Mammary epithelial cell (primary cell): Measurements from ENCODE around the gene NUP155.
"Not testable (repeated sequence)": the region's sequence is repeated elsewhere in the genome, so short reads cannot be mapped to it uniquely, and the experiment has no call there.

Source experiments
- EZH2 ChIP-seq: IDR thresholded peaks from 2 replicates; pipeline ENCODE4 v1.6.1; 2012; ENCODE audit warnings: low read length, inconsistent platforms, borderline replicate concordance
- TF ChIP-seq, protein P1 (sequence below), 2 donors: IDR thresholded peaks in 1 of 2; conservative IDR thresholded peaks in 1 of 2; 2 replicates each; pipeline ENCODE4 v1.5.1; 2011 to 2012; ENCODE audit warnings: inconsistent platforms in 2 of 2, low read length in 2 of 2, mild to moderate bottlenecking in 2 of 2, control low read depth in 1 of 2, low read depth in 1 of 2; ENCODE audit not compliant: insufficient read depth in 1 of 2; ENCODE audit errors: extremely low read depth in 1 of 2

DNA sequence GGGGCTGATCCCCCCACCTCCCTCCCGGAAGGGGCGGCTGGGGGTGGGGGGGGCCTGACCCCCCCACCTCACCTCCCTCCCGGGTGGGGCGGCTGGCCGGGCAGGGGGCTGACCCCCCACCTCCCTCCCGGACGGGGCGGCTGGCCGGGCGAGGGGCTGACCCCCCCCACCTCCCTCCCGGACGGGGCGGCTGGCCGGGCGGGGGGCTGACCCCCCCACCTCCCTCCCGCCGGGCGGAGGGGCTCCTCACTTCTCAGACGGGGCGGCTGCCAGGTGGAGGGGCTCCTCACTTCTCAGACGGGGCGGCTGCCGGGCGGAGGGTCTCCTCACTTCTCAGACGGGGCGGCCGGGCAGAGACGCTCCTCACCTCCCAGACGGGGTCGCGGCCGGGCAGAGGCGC lies 44.5 kb upstream of the NUP155 start:
- TF ChIP-seq, protein P1, sequence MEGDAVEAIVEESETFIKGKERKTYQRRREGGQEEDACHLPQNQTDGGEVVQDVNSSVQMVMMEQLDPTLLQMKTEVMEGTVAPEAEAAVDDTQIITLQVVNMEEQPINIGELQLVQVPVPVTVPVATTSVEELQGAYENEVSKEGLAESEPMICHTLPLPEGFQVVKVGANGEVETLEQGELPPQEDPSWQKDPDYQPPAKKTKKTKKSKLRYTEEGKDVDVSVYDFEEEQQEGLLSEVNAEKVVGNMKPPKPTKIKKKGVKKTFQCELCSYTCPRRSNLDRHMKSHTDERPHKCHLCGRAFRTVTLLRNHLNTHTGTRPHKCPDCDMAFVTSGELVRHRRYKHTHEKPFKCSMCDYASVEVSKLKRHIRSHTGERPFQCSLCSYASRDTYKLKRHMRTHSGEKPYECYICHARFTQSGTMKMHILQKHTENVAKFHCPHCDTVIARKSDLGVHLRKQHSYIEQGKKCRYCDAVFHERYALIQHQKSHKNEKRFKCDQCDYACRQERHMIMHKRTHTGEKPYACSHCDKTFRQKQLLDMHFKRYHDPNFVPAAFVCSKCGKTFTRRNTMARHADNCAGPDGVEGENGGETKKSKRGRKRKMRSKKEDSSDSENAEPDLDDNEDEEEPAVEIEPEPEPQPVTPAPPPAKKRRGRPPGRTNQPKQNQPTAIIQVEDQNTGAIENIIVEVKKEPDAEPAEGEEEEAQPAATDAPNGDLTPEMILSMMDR (conservative IDR thresholded peaks at IDR 0.05 in 1 of 2, IDR thresholded peaks at IDR 0.05 in 1 of 2; ENCODE audit: extremely low read depth in 1 of 2, insufficient read depth in 1 of 2, low read depth in 1 of 2, low read length in 2 of 2): not testable (repeated sequence)
- TF ChIP-seq EZH2: not testable (repeated sequence)
